Gastrocnemius medialis (tissue), 4 donors: ENCODE measurements around the gene ARHGEF10L. TPM values are rescaled to one million over a fixed set of nuclear protein-coding genes. Genes with fewer than 3 reads are reported as not detected.

Source experiments
- ATAC-seq, 2 donors: fragments of 150-250 bp; one replicate each; pipeline ENCODE4 v1.9.1; 2016
- DNase-seq, 2 donors: peaks; one replicate each; pipeline ENCODE4 v3.0.0-alpha.2; 2019
- H3K27ac ChIP-seq, 4 donors: fragments of 200-600 bp; sonication (generic); 1 replicate in 1 of 4; 2 replicates in 3 of 4; pipeline ENCODE4 v1.5.1; 2016 to 2018; ENCODE audit warnings: mild to moderate bottlenecking in 2 of 4, moderate library complexity in 1 of 4
- H3K27me3 ChIP-seq, 3 donors: fragments of 200-600 bp; sonication (generic) in 2 of 3; 1 replicate in 1 of 3; 2 replicates in 2 of 3; pipeline versions ENCODE4 v1.5.1 to v1.6.0; 2016 to 2019; ENCODE audit warnings: mild to moderate bottlenecking in 1 of 3, moderate library complexity in 1 of 3
- H3K36me3 ChIP-seq, 2 donors: fragments of 200-600 bp; sonication (generic) in 1 of 2; one replicate each; pipeline ENCODE4 v1.5.1; 2017 to 2018
- H3K4me1 ChIP-seq, 2 donors: fragments of 200-600 bp; sonication (generic) in 1 of 2; one replicate each; pipeline ENCODE4 v1.5.1; 2016 to 2017; ENCODE audit warnings: mild to moderate bottlenecking in 2 of 2
- H3K4me3 ChIP-seq, 4 donors: fragments of 200-600 bp; sonication (generic) in 3 of 4; 1 replicate in 1 of 4; 2 replicates in 3 of 4; pipeline ENCODE4 v1.5.1; 2016 to 2019; ENCODE audit warnings: mild to moderate bottlenecking in 2 of 4
- H3K9me3 ChIP-seq, 3 donors: fragments of 200-600 bp; sonication (generic) in 2 of 3; 1 replicate in 1 of 3; 2 replicates in 2 of 3; pipeline ENCODE4 v1.5.1; 2016 to 2019
- POLR2A ChIP-seq, 2 donors: fragments of 450-650 bp; IDR thresholded peaks; one replicate each; pipeline ENCODE4 v1.6.1; 2017; ENCODE audit warnings: antibody characterized with exemption in 2 of 2, mild to moderate bottlenecking in 2 of 2, moderate library complexity in 2 of 2
- in situ Hi-C, 4 donors: fragments of 200-750 bp; cut with MboI; loops; one replicate each; pipeline versions ENCODE4 v1.15.0 to v1.8.0; 2017; ENCODE audit warnings: low sequenced_read_pairs in 4 of 4
- intact Hi-C: fragments of 100-400 bp; cut with DNase I; formaldehyde crosslinking; loops from one replicate; pipeline ENCODE4 v1.15.1; 2023; ENCODE audit warnings: low total_unique reads
- total RNA-seq, 4 donors: library from RNA; depleted of rRNA; stranded (reverse); fragments of >200 nt; gene quantifications; one replicate each; pipeline versions ENCODE4 v1.1.0 to v1.2.3, GENCODE V29; 2016
- TF ChIP-seq, protein P1 (sequence below), 5 experiments: fragments of 450-650 bp in 3 of 5; fragments of 200-600 bp in 2 of 5; sonication (generic) in 2 of 5; IDR thresholded peaks in 4 of 5; conservative IDR thresholded peaks in 1 of 5; 1 replicate in 4 of 5; 2 replicates in 1 of 5; pipeline ENCODE4 v1.5.1; 2016 to 2019; ENCODE audit warnings: antibody characterized with exemption in 5 of 5, mild to moderate bottlenecking in 3 of 5, moderate library complexity in 3 of 5

Gene ARHGEF10L
- total RNA-seq, 4 donors from 2014 or later = 21.2 to 111 (median 73.8) TPM

- intact Hi-C loops = no loop called here
- no peak for ATAC-seq
- no peaks in the 10 kb centered on the region for H3K9me3 ChIP-seq
Observed at GRCh38 chr1:17573518-17574041, 34.1 kb downstream of the ARHGEF10L start.

DNA sequence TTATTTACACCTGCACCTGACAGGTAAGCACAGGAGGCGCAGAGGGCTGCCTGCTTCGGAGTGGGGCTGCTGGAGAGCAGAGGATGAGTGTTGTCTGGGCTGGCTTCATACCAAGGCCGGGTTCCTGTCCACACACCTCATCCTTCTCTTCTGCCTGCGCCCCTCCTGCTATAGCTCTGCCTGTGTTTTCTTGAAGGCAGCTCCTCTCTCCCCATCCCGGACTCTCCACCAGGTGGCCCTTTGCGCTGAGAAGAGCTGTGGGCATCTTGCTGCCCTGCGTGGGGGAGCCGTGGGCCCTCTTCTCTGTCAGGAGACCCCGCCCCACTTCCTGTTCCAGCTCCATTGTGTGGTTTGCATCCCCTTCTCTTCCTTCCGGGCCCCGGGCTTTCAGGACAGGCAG is 35.0 kb downstream of the ARHGEF10L start:
- Histone ChIP-seq H3K9me3 (no peaks in the 10 kb centered on the region), H3K4me1 (peaks cover 16 to 22% of the 10 kb centered on the region in 2 donors), H3K27ac (peak overlapping the region in 2 of 4 donors; percentile 12 to 34), H3K36me3 (no peaks in the 10 kb centered on the region), H3K4me3 (no peak overlapping the region), H3K27me3 (no peaks in the 10 kb centered on the region)
- intact Hi-C loops = no loop called here
- DNase-seq (no peak), ATAC-seq (no peak)
- TF ChIP-seq, protein P1, sequence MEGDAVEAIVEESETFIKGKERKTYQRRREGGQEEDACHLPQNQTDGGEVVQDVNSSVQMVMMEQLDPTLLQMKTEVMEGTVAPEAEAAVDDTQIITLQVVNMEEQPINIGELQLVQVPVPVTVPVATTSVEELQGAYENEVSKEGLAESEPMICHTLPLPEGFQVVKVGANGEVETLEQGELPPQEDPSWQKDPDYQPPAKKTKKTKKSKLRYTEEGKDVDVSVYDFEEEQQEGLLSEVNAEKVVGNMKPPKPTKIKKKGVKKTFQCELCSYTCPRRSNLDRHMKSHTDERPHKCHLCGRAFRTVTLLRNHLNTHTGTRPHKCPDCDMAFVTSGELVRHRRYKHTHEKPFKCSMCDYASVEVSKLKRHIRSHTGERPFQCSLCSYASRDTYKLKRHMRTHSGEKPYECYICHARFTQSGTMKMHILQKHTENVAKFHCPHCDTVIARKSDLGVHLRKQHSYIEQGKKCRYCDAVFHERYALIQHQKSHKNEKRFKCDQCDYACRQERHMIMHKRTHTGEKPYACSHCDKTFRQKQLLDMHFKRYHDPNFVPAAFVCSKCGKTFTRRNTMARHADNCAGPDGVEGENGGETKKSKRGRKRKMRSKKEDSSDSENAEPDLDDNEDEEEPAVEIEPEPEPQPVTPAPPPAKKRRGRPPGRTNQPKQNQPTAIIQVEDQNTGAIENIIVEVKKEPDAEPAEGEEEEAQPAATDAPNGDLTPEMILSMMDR (IDR thresholded peaks at IDR 0.05 in 4 of 5, conservative IDR thresholded peaks at IDR 0.05 in 1 of 5) = no peak
- TF ChIP-seq POLR2A (IDR thresholded peaks at IDR 0.05) = no peak
- in situ Hi-C loops = no loop called here

More at GRCh38 chr1:17573518-17574041, 34.1 kb downstream of the ARHGEF10L start:
- Histone ChIP-seq H3K27me3 (no peaks in the 10 kb centered on the region), H3K4me3 (no peak overlapping the region), H3K27ac (peak overlapping the region in 2 of 4 donors; percentile 34 to 49), H3K36me3 (no peaks in the 10 kb centered on the region), H3K4me1 (peaks cover 25 to 31% of the 10 kb centered on the region in 2 donors)
- no peak for DNase-seq
- TF ChIP-seq, protein P1 (IDR thresholded peaks at IDR 0.05 in 4 of 5, conservative IDR thresholded peaks at IDR 0.05 in 1 of 5) = no peak
- no peak for TF ChIP-seq POLR2A (IDR thresholded peaks at IDR 0.05)
- in situ Hi-C loops = no loop called here

DNA sequence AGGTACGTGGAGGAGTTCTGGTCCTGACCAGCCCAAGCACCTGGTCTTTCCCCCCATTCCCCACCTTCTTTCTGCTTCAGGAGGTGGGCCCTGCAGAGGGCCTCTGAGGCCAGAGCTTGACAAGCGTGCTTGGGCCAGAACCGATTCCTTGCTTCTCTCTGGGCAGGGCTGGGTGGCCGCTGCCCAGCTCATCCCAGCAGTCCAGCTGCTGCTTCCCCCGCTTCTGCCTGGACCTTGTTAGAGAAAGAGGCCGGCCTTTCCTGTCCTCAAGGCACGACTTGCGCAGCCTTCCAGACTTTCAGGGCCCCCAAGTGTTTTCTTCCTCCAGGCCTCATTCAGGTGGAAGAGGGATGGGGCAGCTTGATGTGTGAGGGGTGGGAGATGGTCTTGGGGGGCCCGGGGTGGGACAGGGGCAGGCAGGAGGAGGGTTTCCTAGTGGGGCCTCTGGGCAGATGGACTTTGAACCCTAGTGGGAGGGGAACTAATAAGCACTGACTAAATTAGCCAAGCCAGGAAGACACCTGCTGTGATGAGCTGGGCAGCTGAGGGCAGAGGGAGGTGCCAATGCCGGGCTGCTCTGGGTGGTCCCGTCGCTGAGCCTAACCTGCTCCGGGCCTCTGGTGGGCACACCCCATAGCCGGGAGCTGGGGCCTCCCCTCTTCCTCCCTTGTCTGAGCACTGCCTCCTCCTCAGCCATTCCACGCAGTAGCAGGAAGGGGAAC is 36.5 kb downstream of the ARHGEF10L start:
- intact Hi-C loops = no loop called here
- no peaks in the 10 kb centered on the region for H3K9me3 ChIP-seq
- TF ChIP-seq, protein P1 (IDR thresholded peaks at IDR 0.05 in 4 of 5, conservative IDR thresholded peaks at IDR 0.05 in 1 of 5) = no peak
- TF ChIP-seq POLR2A (IDR thresholded peaks at IDR 0.05) = no peak
- no peaks in the 10 kb centered on the region for H3K36me3 ChIP-seq
- H3K27ac ChIP-seq = peak overlapping the region in 1 of 4 donors; percentile 14
- no peaks in the 10 kb centered on the region for H3K27me3 ChIP-seq
- in situ Hi-C loops = no loop called here
- DNase-seq (no peak), ATAC-seq (no peak)
- H3K4me3 ChIP-seq = no peak overlapping the region
- H3K4me1 ChIP-seq = peaks cover 8 to 14% of the 10 kb centered on the region in 2 donors

GRCh38 chr1:17576519-17576853 is 37.0 kb downstream of the ARHGEF10L start:
- Histone ChIP-seq H3K4me3 (no peak overlapping the region), H3K36me3 (no peaks in the 10 kb centered on the region), H3K9me3 (no peaks in the 10 kb centered on the region), H3K27ac (no peak overlapping the region), H3K4me1 (peaks cover 8 to 14% of the 10 kb centered on the region in 2 donors), H3K27me3 (no peaks in the 10 kb centered on the region)
- no peak for DNase-seq
- in situ Hi-C loops = no loop called here
- intact Hi-C loops = no loop called here
- no peak for ATAC-seq
- TF ChIP-seq, protein P1 (IDR thresholded peaks at IDR 0.05 in 4 of 5, conservative IDR thresholded peaks at IDR 0.05 in 1 of 5) = no peak
- no peak for TF ChIP-seq POLR2A (IDR thresholded peaks at IDR 0.05)
